T-helper 9 cell (primary cell): ENCODE measurements around the gene TSPAN31.

Experiments used
- DNase-seq: peaks from one replicate; pipeline ENCODE4 v3.0.0-alpha.2; 2020

The TSPAN31 gene

DNA sequence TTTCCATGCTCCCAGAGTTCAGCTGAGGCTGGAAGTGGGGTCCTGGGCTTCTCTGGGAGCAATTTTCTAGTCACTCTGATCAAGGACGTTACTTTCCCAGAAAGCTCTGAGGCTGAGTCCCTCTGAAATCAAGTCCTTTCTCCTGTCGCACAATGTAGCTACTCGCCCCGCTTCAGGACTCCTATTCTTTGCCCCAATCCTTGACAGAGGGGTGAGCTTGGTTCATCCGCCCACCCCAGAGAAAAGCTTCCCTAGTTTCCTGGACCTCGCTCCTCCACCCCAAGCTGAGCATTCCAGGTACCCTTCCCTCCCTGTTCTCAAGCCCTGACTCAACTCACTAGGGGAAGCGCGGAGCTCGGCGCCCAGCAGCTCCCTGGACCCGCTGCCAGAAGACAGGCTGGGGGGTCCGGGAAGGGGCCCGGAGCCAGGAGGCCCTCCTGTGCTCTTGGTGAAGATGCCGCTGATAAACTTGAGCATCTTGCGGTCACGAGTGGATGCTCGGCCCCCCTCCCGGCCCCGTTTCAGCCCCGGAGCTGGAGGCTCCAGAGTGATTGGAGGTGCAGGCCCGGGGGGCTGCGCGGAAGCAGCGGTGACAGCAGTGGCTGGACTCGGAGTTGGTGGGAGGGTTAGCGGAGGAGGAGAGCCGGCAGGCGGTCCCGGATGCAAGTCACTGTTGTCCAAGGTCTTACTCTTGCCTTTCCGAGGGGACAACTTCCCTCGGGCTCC, 7.9 kb upstream of the TSPAN31 start:
- no peak for DNase-seq

DNA sequence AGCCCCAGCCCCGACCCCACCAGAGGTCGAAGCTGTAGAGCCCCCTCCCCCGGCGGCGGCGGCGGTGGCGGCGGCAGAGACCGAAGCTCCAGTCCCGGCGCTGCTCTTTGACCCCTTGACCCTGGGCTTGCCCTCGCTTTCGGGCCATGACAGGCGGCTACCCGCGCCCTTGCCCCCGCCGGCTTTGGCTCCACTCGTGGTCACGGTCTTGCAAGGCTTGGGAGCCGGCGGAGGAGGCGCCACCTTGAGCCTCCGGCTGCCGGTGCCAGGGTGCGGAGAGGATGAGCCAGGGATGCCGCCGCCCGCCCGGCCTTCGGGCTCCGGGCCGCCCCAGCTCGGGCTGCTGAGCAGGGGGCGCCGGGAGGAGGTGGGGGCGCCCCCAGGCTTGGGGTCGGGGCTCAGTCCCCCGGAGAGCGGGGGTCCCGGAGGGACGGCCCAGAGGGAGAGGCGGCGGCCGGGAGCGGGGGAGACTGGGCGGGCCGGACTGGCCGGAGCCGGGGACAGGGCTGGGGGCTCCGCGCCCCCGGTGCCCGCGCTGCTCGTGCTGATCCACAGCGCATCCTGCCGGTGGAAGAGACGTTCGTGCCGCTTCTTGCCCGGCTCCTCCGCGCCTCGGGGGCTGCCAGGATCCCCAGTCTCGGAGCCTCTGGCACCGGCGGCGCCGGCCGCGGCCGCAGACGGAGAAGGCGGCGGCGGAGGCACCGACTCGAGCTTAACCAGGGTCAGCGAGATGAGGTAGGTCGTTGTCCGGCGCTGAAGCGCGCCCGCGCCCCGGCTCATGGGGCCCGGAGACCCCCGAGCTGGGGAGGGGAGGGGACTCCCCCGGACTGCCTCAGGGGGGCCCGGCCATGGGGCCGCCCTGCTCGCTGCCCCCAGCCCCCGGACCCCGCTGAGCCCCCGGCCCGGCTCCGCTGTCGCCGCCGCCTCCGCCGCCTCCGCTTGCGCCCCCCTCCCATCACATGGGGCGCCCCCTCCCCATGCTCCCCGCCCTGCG, 7.1 kb upstream of the TSPAN31 start:
- no peak for DNase-seq

DNA sequence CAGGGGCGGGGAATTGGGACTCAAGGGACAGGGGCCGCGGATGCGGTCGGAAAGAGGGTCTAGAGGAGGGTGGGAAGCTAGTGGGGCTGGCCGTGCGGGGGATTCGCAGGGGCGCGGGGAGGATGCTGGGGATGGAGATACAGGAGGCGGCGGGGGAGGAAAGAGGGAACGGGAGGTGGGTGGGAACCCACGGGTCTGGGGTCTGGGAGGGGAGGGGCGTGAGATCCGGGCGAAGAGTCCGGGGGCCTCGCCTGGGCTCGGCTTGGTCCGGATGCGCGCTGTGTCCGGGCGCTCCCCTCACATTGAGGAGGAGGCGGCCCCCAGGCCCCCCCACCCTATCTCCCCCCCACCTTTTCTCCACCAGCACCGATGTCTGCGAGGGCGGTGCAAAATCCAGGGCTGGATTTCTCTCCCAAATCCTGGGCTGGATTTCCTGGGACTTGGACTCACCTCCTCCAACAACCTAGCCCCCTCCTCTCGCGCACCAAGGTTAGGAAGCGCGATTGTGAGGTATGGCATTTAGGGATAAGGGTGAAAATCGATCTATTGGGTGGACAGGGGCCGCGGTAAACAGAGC, 6.1 kb upstream of the TSPAN31 start, which contains the start of gene AGAP2:
TSS of gene AGAP2 (minus strand) at position 82 of the 577 bp plus-strand sequence. CDS start 496 bp downstream, outside the sequence.
- DNase-seq = no peak

DNA sequence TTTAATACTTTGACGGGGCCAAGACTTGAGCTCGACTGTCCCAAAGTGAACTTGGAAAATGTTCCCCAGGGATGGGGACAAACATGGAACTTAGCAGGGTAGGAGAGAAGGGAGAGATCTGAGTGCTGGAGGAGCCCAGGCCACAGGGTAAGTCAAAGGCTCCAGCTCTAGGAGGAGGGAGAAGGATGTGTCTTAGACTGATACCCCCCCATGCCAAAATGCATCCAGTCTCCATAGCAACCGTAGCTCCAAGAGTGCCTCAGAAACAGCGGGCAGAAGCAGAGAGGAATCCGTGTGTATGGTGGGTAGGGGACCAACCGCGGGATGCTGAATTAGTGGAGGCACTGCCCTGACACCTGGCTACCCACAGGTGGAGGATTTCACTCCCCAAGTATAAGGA, 5.5 kb upstream of the TSPAN31 start:
- DNase-seq = no peak

DNA sequence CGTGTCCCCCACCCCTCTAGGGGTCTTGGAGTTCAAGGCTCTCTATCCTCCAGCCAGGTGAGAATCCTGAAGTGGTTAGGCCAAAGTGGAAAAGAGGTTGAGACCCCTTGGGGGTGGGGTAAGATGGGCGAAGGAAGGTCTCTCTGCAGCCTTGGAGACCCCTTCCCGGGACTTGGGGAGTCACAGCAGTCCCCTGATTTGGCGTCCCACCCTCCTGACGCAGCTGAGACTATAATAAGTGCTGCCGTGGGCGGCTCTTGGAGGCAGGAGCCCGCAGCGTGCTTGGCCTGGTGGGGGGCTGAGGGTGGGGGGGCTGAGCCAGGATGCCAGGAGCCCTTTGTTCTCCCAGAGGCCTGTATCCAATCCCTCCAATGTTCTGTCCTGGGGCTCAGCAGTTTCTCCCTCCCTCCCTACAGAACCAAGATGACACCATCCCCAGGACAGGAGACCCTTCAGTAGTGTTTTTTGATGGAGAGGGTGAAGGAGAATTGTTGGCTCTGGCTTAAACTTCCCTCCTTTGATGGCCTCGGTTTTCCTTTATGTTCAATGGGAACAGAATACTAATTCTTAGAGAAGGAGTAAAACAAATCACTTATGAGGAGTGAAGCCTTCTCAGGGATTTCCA, 4.8 kb upstream of the TSPAN31 start:
- DNase-seq = no peak

DNA sequence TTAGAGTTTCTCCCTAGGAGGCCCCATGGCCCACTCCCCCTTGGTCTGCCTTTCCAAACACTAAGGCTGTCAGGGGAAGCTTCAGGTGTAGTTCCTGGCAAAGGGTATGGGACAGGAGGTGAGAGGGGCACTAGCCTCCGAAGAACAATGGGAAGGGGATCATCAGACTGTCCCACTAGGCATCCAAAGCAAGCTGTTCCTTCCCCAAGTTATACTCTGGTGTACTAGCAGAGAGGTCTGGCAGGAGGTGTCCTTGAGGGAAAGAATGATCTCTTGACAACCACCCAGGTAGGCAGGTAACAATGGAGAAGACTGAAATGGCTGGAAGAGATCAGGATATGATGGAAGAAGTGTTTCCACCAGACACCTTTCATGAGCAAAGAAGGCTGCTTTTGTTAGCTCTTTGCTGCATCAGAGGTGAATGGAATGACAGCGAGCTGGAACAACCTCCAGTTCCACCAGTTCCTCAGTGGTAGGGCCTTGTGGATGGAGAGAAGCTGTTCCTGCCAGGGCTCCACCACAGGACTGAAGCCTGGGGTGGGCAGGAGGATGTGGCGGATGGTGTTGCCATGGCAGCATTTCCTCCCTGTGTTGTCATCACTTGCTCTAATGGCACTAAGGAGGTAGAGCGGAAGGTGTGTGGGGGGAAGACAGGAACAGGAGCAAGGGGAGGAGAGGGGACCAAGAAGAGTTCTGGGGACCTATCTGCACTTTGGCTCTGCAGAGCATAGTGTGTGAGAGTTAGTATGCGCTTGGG, 4.0 kb upstream of the TSPAN31 start:
- DNase-seq = peak; percentile 71

DNA sequence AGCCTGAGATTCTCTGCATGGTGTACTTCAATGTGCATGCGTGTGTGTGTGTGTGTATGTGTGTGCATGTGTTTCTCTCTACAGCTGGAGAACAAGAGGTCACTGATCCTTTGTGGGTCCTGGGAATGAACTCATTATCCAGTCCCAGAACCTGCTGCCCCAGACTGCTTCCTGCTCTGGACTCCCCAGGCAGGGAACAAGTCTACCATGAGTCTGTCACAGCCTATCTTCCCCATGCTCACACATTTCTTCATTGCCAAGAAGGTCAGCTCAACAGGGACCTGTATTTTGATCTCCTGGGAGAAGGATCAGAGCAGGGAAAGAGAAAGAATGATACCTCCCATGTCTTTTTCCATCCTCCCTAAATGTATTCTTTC, 3.4 kb upstream of the TSPAN31 start:
- DNase-seq = no peak

DNA sequence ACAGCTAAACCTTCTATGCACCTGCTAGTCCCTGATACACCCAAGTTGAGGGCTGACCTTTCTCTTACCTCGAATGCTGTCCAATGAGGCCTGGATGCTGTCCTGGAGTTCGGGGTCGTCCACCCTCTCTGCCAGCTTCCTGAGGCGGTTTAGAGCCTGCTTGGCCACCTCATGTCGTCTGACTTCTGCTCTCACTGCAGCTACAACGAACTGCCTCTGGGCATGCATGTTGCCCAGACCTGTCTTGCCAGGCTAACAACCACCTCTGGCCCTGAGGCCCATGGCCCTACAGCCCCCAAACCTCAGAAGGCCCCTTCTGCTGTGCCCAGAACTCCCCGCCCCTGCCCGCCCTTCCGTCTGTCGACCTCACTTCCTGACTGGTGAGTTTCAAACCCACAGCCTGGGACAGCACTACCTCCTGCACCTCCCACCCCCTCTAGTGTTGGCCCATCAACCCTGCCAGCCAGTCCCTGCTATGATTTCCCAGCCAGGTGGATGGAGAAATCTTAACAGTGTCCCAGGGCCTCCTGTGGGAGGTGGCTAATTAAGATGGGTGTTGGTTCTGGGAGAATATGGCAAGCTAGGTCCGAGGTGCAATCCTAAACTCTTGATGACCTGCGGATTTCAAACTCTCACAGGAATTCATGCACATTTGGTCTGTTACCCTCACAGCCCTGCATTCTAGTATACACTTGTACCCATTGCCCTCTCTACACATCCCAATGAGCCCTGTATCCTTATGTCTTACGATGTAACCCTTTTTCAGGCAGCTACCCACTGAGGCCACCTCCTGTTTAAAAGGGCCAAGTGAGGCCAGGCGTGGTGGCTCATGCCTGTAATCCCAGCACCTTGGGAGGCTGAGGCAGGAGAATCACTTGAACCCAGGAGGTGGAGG, 2.7 kb upstream of the TSPAN31 start:
- DNase-seq = peak; percentile 71

DNA sequence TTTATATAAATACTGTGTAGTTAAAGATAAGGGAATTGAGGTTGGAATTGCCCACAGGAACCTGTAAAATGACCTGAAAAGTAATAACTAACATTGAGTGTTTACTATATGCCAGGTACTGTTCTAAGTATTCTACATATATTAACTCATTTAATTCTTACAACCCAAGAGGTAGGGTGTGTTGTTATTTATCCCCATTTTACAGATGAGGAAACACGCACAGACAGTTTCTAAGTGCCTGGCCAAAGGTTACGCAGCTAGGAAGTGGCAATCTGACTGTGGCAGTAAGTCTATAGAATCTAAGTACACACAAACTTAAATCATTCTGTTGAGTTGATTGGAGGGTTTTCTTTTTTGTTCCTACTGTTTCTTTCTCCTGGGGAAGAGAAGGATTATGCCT, 1.1 kb upstream of the TSPAN31 start:
- DNase-seq = no peak

DNA sequence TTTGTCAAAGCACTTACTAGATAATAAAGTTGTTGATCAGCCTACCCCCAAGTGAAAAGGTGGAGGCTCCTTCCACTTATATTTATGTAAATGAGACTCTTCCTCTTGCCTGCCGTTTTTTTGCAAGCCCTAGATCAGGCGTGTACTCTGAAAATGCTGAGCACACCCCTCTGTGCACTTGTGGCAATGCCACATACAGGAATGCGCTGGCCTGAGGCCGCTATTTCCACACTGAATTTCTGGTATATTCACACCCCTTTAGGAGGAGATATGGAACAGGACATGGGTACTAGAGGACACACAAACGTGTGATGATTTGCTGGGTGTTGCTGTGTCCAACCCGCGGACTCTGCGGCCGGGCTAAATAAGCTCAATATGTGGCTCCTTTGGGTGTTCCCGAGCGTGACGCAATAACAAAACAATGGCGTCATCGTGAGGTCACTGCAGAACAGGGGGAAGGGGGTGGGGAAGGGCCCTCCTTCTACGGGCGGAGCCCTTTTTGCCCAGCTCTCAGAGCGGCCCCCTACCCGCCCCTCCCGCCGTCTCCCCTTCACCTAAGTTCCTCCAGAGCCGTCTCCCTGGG, 554 bp upstream of the TSPAN31 start:
- peak; percentile 59 for DNase-seq

DNA sequence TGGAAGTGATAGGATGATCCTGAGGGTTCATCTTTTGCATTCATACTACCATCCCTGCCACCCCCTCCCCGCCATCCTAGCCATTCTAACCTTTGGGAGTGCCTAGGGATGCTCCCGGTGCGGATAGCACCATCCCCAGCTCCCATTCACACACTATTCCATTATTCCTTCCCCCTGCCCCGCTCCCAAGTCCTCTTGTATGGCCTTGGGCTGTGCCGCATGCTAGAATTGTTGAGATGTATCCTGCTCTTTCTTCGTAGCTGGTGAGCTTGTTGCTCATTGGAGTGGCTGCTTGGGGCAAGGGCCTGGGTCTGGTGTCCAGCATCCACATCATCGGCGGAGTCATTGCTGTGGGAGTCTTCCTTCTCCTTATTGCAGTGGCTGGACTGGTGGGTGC, 644 bp downstream of the TSPAN31 start:
- DNase-seq = no peak

DNA sequence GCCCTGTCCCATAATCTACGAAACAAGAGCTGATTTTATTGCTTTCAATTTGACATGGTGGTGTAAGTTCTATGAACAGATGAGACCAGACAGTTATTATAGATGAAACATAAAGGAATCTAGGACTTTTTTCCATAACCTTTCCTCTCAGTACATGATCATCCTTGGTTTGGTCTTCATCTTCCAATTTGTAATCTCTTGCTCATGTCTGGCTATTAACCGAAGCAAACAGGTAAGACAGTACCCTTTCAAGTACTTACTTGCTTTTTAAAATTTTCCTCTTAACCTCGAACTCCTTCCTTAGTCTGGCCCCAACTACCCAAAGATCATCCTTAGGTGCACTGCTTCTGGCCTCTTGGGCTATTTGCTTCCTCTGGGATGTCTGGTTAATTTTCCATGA, 1.2 kb downstream of the TSPAN31 start:
- no peak for DNase-seq

DNA sequence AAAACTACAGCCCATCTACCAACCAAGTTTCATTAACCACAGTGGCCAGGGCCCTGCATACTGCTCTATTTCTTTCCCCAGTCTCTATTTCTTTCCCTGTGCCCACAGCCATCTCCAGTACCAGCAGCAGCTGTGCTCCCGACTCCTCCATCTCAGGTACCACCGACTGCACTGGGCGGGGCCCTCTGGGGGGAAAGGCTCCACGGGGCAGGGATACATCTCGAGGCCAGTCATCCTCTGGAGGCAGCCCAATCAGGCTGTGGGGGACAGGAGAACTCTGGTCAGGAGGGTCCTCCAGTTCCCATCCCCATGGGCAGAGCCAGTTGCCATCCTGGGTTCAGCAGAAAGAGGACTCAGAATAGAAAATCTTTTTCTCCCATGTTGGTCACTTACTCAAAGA, 4.2 kb downstream of the TSPAN31 start:
- no peak for DNase-seq

DNA sequence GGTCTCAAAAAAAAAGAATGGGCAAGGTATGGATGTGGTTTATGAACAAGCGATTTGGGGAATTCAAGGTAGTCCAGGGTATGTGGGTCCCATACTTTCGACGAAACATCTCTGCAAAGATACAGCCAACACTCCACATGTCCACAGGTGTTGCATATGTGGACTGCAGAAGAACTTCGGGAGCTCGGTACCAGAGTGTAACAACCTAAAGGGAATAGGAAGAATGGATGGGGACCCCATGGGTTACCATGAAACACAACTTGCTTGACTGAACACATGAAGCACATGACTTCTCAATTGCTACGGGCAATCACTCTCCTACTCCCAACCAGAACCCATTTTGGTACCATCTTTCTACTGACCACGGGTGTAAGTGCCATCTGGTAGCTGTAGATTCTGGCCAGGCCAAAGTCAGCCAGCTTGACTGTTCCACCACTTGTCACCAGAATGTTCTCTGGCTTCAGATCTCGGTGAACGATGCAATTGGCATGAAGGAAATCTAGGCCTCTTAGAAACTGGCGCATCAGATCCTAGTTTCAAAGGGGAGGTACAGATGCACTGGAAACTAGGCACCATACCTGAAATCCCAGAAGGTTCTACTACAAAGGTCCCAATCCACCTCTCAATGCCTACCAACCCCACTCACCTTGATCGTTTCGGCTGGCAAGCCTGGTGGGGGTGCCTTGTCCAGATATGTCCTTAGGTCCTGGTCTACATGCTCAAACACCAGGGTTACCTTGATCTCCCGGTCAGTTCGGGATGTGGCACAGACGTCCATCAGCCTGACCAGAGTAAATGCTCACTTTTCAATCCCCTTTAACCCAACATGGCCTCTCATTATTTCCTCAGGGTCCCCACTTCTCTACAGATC, 6.0 kb downstream of the TSPAN31 start:
- no peak for DNase-seq

DNA sequence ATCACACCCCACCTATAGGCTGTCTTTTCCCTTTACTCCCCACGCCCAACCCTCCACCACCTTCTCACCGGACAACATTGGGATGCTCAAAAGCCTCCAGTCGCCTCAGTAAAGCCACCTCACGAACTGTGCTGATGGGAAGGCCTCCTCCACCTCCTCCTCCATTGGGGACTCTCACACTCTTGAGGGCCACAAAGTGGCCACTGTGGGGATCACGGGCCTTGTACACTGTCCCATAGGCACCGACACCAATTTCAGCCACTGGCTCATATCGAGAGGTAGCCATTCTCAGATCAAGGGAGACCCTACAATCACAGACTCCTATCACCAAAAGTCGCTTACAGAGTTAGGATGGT, 6.6 kb downstream of the TSPAN31 start:
- no peak for DNase-seq

DNA sequence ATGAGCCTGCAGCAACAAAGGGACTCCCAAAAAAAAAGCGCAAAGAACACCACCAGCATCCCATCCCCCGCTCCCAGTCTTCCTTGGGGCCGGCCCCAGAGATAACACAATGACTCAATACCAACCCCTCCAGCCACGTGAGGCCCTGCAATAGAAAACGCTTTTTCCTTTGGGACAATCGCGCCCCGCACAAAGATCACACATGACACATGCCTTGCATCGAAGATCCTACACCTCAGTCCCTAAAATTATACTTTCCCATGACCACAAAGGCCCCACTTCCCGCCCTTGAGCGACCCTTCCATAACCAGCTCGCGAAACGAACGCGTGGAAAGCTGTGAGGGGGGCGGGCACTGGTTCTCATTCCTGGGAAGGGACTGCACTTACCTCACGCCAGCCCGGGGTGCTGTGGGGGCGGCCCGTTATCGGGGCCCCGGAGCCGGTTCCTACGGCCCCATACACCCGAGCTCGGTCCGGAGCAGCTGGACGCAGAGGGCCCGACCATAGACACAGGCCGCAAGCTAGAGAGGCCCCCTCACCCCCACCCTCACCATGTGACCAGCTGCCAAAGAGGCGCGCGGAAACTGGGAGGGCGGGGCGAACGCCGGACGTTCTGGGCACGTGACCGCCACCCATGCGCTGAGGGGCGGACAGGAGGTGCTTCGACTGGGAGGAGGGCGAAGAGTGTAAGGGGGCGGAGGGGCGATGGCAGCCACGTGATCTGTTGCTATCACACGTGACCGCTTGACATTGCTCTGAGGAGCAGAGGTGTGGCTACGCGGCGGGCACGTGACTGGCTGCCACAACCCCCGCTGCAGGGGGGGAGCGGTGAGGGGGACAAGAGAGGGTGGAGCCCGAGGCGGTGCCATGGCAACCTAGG, 7.2 kb downstream of the TSPAN31 start, which contains the start of gene CDK4:
TSS of gene CDK4 (minus strand) at position 523 of the 880 bp plus-strand sequence. CDS start 593 bp downstream, outside the sequence.
- DNase-seq = peak; percentile 99

DNA sequence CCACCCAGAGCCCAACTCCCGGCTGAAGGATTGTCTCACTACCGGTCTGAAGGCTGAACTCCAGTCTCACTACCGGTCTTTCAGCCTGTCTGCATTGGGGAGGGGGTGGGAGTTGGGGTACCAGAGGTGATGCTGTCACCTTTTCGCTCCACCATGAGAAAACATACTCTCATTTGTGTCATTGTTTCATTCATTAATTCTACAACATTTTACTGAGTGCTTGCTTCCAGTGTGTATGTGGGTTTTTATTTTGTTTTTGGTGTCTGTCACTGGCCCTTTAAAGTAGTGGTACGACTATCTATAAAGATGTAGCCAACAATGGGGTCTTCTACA, 7.8 kb downstream of the TSPAN31 start:
- DNase-seq = no peak

DNA sequence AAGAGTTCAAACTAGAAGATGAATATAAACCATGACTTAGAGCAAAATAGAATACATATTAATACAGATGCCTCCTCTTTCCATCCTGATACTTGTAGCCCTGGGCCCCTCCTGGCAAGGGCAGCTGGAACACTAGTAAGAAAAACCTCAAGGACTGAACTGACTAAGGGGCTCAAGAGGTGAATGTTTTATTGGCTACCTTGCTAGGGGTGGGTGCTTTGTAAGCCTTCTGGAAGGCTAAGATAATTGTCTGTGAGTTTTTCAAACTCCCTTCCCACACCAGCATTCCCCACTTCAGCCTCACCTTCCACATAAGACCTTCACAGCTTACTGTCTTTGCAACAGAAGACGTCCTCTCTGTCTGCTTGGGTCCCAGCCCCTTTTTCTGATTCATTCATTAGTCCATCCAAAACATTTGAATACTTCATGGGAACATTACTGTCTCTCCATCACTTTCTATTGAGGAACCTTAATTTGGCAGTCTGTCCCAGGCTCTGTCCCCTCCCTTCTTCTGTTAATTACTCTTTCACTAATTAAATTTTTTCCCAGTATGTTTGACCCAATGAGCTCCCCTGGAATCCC, 9.0 kb downstream of the TSPAN31 start:
- DNase-seq = no peak
